Right atrium auricular region (tissue), 2 donors: ENCODE results near the gene WWC2. TPM values are rescaled to one million over a fixed set of nuclear protein-coding genes. Genes with fewer than 3 reads are reported as not detected.

Experiments
- DNase-seq: peaks from one replicate; pipeline ENCODE4 v3.0.0-alpha.2; 2019; ENCODE audit warnings: low spot score
- H3K27ac ChIP-seq, 2 donors: fragments of 200-600 bp; sonication (generic); 1 replicate in 1 of 2; 2 replicates in 1 of 2; pipeline ENCODE4 v1.5.1; 2016 to 2019
- H3K27me3 ChIP-seq, 2 donors: fragments of 200-600 bp; sonication (generic); one replicate each; pipeline versions ENCODE4 v1.5.1 to v1.6.0; 2017 to 2019
- H3K36me3 ChIP-seq: fragments of 200-600 bp; sonication (generic); one replicate; pipeline ENCODE4 v1.5.1; 2016
- H3K4me1 ChIP-seq, 2 donors: fragments of 200-600 bp; sonication (generic); one replicate each; pipeline versions ENCODE4 v1.5.1 to v1.6.0; 2017 to 2019
- H3K4me3 ChIP-seq, 2 donors: fragments of 200-600 bp; sonication (generic); 1 replicate in 1 of 2; 2 replicates in 1 of 2; pipeline ENCODE4 v1.5.1; 2017 to 2019; ENCODE audit warnings: mild to moderate bottlenecking in 1 of 2, moderate library complexity in 1 of 2
- H3K9me3 ChIP-seq, 2 donors: fragments of 200-600 bp; sonication (generic); one replicate each; pipeline ENCODE4 v1.5.1; 2019
- total RNA-seq, 2 donors: library from RNA; depleted of rRNA; stranded (reverse); fragments of >200 nt; gene quantifications; one replicate each; pipeline ENCODE4 v1.1.0, GENCODE V29; 2016
- TF ChIP-seq, protein P1 (sequence below), 2 donors: fragments of 200-600 bp; sonication (generic); IDR thresholded peaks; one replicate each; pipeline ENCODE4 v1.5.1; 2019; ENCODE audit warnings: antibody characterized with exemption in 2 of 2

WWC2 gene
- total RNA-seq, 2 donors from 2014 or later: 22.4 to 22.7 TPM

DNA sequence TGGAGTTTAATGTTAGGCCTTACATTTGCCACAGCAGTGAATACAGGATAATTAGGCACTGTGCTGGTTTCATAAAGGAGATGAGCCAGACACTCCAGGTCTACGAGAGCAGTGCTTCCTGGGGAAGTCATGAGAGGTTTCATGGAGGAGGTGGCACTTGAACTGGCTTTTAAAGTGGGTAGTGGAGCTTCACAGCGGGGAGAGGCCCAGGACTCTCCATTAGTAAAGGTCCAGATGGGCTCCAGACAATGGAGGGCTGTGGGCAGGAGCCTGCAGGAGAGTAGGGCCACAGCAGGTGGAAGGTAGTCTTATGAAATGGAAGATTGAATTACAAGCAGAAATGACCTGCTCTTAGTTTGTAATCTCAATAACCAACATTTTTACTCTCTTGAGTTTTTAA is 192.0 kb downstream of the WWC2 start:
- Histone ChIP-seq H3K4me3 (no peak overlapping the region), H3K27ac (no peak overlapping the region), H3K36me3 (peaks cover 47% of the 10 kb centered on the region), H3K27me3 (no peaks in the 10 kb centered on the region), H3K9me3 (no peaks in the 10 kb centered on the region), H3K4me1 (no peaks in the 10 kb centered on the region)
- TF ChIP-seq, protein P1, sequence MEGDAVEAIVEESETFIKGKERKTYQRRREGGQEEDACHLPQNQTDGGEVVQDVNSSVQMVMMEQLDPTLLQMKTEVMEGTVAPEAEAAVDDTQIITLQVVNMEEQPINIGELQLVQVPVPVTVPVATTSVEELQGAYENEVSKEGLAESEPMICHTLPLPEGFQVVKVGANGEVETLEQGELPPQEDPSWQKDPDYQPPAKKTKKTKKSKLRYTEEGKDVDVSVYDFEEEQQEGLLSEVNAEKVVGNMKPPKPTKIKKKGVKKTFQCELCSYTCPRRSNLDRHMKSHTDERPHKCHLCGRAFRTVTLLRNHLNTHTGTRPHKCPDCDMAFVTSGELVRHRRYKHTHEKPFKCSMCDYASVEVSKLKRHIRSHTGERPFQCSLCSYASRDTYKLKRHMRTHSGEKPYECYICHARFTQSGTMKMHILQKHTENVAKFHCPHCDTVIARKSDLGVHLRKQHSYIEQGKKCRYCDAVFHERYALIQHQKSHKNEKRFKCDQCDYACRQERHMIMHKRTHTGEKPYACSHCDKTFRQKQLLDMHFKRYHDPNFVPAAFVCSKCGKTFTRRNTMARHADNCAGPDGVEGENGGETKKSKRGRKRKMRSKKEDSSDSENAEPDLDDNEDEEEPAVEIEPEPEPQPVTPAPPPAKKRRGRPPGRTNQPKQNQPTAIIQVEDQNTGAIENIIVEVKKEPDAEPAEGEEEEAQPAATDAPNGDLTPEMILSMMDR (IDR thresholded peaks at IDR 0.05): no peak
- DNase-seq: no peak

DNA sequence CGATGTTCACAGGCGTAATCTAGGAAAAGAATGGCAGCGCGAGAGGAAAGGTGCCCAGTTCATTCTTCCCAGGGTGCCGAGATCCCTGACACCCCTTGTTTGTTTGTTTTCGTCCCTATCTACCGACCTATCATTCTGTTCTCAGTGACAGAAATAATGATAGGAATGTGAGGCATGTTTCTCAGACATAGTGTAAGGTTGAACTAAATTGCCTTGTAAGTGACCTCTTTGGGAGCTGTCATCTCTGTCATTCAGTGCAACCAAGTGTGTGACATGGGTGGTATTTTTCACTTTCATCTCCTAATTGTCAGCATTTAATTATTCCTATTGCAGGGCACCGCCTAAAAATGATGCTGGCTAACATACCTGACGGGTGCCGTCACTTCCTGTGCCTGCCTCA is 196.7 kb downstream of the WWC2 start:
- Histone ChIP-seq H3K27me3 (no peaks in the 10 kb centered on the region), H3K27ac (no peak overlapping the region), H3K36me3 (peaks cover 5% of the 10 kb centered on the region), H3K9me3 (no peaks in the 10 kb centered on the region), H3K4me3 (no peak overlapping the region), H3K4me1 (no peaks in the 10 kb centered on the region)
- DNase-seq: no peak
- TF ChIP-seq, protein P1 (IDR thresholded peaks at IDR 0.05): no peak

DNA sequence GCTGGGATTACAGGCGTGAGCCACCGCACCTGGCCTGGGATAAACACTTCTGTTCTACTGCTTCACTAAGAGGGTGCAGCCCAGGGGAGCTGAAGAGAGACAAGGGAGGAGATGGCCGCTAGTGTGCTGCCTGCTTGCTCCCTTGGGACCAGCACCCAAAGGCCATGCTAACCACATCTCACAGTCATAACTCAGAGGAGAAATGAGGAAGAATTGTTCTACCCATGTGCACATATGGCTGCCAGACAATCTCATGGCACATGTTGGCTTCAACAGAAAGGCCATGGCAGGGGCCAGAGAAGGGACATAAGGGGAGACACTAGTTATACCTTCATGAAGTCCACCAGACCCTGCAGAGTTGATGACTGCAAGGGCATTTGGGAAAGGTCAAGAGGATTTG is 198.6 kb downstream of the WWC2 start:
- Histone ChIP-seq H3K27me3 (no peaks in the 10 kb centered on the region), H3K4me3 (no peak overlapping the region), H3K4me1 (no peaks in the 10 kb centered on the region), H3K36me3 (peaks cover 4% of the 10 kb centered on the region), H3K27ac (no peak overlapping the region), H3K9me3 (no peaks in the 10 kb centered on the region)
- no peak for DNase-seq
- TF ChIP-seq, protein P1 (IDR thresholded peaks at IDR 0.05): no peak

DNA sequence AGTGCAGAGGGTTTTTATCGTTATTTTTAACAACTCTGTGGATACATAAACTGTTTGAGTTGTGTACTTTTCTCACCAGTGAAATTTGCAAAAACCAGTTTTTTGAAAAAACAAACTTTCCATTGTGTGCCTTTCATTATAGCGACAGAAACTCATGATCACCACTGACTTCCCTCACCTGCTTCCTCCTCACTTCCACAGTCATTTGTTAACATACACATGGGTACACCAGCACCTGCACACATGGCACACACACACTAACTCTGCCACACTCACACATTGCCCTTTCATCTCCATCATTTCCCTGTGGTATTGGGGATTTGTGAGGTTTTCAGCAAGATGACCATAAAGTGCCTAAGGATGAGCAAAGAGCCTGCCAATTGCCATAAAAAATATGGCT is 200.4 kb downstream of the WWC2 start:
- H3K27ac ChIP-seq: no peak overlapping the region
- H3K36me3 ChIP-seq: peaks cover 4% of the 10 kb centered on the region
- TF ChIP-seq, protein P1 (IDR thresholded peaks at IDR 0.05): no peak
- H3K4me3 ChIP-seq: no peak overlapping the region
- H3K4me1 ChIP-seq: no peaks in the 10 kb centered on the region
- no peaks in the 10 kb centered on the region for H3K9me3 ChIP-seq
- no peak for DNase-seq
- H3K27me3 ChIP-seq: no peaks in the 10 kb centered on the region

DNA sequence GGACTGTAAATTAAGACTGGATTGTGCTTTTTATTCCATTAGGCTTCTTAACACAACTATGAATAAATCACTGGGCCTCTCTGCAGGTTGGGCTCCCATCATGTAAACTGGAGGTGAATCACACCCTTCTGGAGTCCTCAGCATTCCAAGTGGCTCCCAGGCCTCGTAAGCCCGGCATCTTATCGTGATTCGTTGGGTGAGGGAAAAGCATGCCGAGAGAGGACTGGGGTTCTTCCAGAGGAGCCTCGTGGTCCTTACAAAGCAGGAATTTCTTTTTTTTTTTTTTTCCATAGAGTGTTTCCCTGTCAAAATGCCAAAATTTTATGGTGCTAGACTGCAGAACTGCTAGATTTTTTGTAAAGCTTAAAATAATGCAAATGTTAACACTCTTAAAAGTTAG is 201.0 kb downstream of the WWC2 start:
- Histone ChIP-seq H3K36me3 (peaks cover 4% of the 10 kb centered on the region), H3K27ac (no peak overlapping the region), H3K4me3 (no peak overlapping the region), H3K27me3 (no peaks in the 10 kb centered on the region), H3K4me1 (no peaks in the 10 kb centered on the region), H3K9me3 (no peaks in the 10 kb centered on the region)
- TF ChIP-seq, protein P1 (IDR thresholded peaks at IDR 0.05): no peak
- DNase-seq: no peak

DNA sequence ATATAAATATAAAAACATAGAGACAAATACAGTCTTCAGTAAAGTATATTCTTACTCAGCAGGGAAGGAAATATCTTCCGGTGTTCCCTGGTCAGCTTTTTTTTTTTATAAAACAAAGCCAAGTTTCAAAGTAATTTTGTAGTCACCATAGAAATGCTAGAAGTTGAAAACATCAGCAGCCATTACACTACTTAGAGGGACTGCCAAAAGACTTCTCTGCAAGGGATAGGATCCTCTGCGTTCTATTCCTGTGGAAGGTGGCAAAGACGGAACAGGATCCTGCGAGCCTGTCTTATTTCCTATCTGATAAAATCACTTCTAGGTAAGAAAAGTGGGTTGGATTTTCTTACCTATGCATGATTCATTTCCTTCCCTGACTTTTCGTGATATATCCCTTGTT is 201.6 kb downstream of the WWC2 start:
- Histone ChIP-seq H3K27ac (no peak overlapping the region), H3K9me3 (no peaks in the 10 kb centered on the region), H3K27me3 (no peaks in the 10 kb centered on the region), H3K4me3 (no peak overlapping the region), H3K36me3 (peaks cover 4% of the 10 kb centered on the region), H3K4me1 (no peaks in the 10 kb centered on the region)
- TF ChIP-seq, protein P1 (IDR thresholded peaks at IDR 0.05): no peak
- DNase-seq: no peak
